Loucy (cell line): ENCODE data around the gene PANK2.

Experiments
- CTCF ChIP-seq: fragments of 200-600 bp; sonication (generic); conservative IDR thresholded peaks from 2 replicates; pipeline ENCODE4 v1.5.1; 2014; ENCODE audit warnings: mild to moderate bottlenecking, antibody characterized with exemption, low read length
- EZH2phosphoT487 ChIP-seq: fragments of 200-600 bp; IDR thresholded peaks from 2 replicates; pipeline ENCODE4 v1.6.1; 2018; ENCODE audit warnings: antibody characterized with exemption, mild to moderate bottlenecking, moderate library complexity, borderline replicate concordance

- TF ChIP-seq CTCF (no peak), EZH2phosphoT487 (no peak)
Observed at GRCh38 chr20:3857405-3857804, 31.8 kb upstream of the PANK2 start.
